Inflammatory macrophage (primary cell): ENCODE measurements around the gene AKT3.

Experiments used
- DNase-seq, 2 donors: peaks; one replicate each; pipeline ENCODE4 v3.0.0-alpha.2; 2020 to 2022

Gene AKT3

GRCh38 chr1:243503155-243503554 is 346.9 kb downstream of the AKT3 start:
- DNase-seq = no peak

- no peak for DNase-seq
Measured at GRCh38 chr1:243501002-243501401, 349.0 kb downstream of the AKT3 start.

GRCh38 chr1:243500512-243500911 is 349.5 kb downstream of the AKT3 start:
- no peak for DNase-seq

GRCh38 chr1:243499711-243500110 is 350.3 kb downstream of the AKT3 start:
- no peak for DNase-seq

- DNase-seq = no peak
Measured at GRCh38 chr1:243499248-243499647, 350.8 kb downstream of the AKT3 start.

GRCh38 chr1:243497939-243498681 is 351.9 kb downstream of the AKT3 start:
- no peak for DNase-seq

- no peak for DNase-seq
Measured at GRCh38 chr1:243496806-243497205, 353.2 kb downstream of the AKT3 start.

- no peak for DNase-seq
Measured at GRCh38 chr1:243496187-243496646, 353.8 kb downstream of the AKT3 start.

GRCh38 chr1:243495442-243496186 is 354.4 kb downstream of the AKT3 start:
- DNase-seq = peak; percentile 73 to 89

- DNase-seq = no peak
Measured at GRCh38 chr1:243494741-243495431, 355.2 kb downstream of the AKT3 start.

- no peak for DNase-seq
Measured at GRCh38 chr1:243493156-243494129, 356.6 kb downstream of the AKT3 start.

GRCh38 chr1:243490748-243491686 is 359.0 kb downstream of the AKT3 start:
- DNase-seq = no peak

GRCh38 chr1:243489681-243490546 is 360.1 kb downstream of the AKT3 start:
- no peak for DNase-seq

GRCh38 chr1:243489158-243489527 is 360.9 kb downstream of the AKT3 start:
- DNase-seq = no peak

GRCh38 chr1:243488459-243489157 is 361.4 kb downstream of the AKT3 start:
- no peak for DNase-seq

GRCh38 chr1:243487649-243488227 is 362.3 kb downstream of the AKT3 start:
- no peak for DNase-seq

GRCh38 chr1:243487036-243487648 is 362.9 kb downstream of the AKT3 start:
- no peak for DNase-seq

- no peak for DNase-seq
Measured at GRCh38 chr1:243483952-243484351, 366.1 kb downstream of the AKT3 start.
